HepG2 (cell line): Measurements from ENCODE around the gene TTLL11. TPM values are rescaled to one million over a fixed set of nuclear protein-coding genes. Genes with fewer than 3 reads are reported as not detected.

Source experiments
- ATAC-seq: fragments of 200-7000 bp; cut with Tn5 transposase; 3 replicates; pipeline ENCODE4 v1.9.1; 2020; ENCODE audit warnings: mild to moderate bottlenecking, moderate library complexity
- BruUV-seq: library from RNA; stranded (reverse); fragments of 400-500 nt; replicated peaks from 2 replicates; lab custom pipeline; 2021; lab: Mats Ljungman, UMichigan
- CTCF ChIA-PET: fragments of 300-600 bp; formaldehyde crosslinking; extraction: SDS; loops from one replicate; lab custom pipeline; 2021; ENCODE audit warnings: low total read pairs, inconsistent platforms, low intra/inter-chr PET ratio; lab: Yijun Ruan, JAX
- POLR2A ChIA-PET: fragments of 350-600 bp; sonication (Branson Sonifier 250); formaldehyde crosslinking; loops from one replicate; lab custom pipeline; 2020; ENCODE audit warnings: antibody characterized with exemption, inconsistent platforms; lab: Yijun Ruan, JAX
- DNase-seq: peaks from one replicate; pipeline ENCODE4 v3.0.0-alpha.2; 2015; ENCODE audit warnings: low spot score
- FAIRE-seq: peaks from 3 replicates; lab custom pipeline; 2011; peaks lifted over from hg19 to GRCh38; lab: Jason Lieb, UNC
- H2AFZ ChIP-seq: one replicate; pipeline ENCODE4 v1.6.1; 2011; ENCODE audit warnings: low read length, inconsistent platforms
- H3K27ac ChIP-seq: fragments of 300-600 bp; 3 replicates; pipeline ENCODE4 v1.8.0; 2011; ENCODE audit warnings: mixed run types, mild to moderate bottlenecking, mixed read lengths, low read length, inconsistent platforms; ENCODE audit not compliant: insufficient read depth; ENCODE audit errors: extremely low read length
- H3K27me3 ChIP-seq, 2 experiments: fragments of 200-600 bp in 1 of 2; 2 replicates in 1 of 2; 3 replicates in 1 of 2; pipeline versions ENCODE4 v1.6.0 to v1.8.0; 2011; ENCODE audit warnings: low read length in 2 of 2, mild to moderate bottlenecking in 2 of 2, moderate library complexity in 2 of 2, inconsistent platforms in 1 of 2; ENCODE audit not compliant: insufficient read depth in 2 of 2, control insufficient read depth in 1 of 2
- H3K36me3 ChIP-seq, 2 experiments: fragments of 200-600 bp in 1 of 2; replicated peaks in 1 of 2; 2 replicates in 1 of 2; 3 replicates in 1 of 2; pipeline versions ENCODE4 v1.5.1 to v1.8.0; 2011; ENCODE audit warnings: low read length in 2 of 2, inconsistent platforms in 1 of 2; ENCODE audit not compliant: insufficient read depth in 2 of 2, control insufficient read depth in 1 of 2
- H3K4me1 ChIP-seq: 2 replicates; pipeline ENCODE4 v1.5.1; 2012; ENCODE audit warnings: low read length, inconsistent platforms; ENCODE audit not compliant: insufficient read depth
- H3K4me2 ChIP-seq: 2 replicates; pipeline ENCODE4 v1.6.0; 2011; ENCODE audit warnings: low read depth, low read length, inconsistent platforms
- H3K4me3 ChIP-seq, 3 experiments: fragments of 200-600 bp in 1 of 3; sonication (generic), shearing (Covaris generic) in 1 of 3; replicated peaks in 1 of 3; 2 replicates each; pipeline ENCODE4 v1.5.1; 2011 to 2016; ENCODE audit warnings: low read length in 3 of 3, inconsistent platforms in 2 of 3, low read depth in 2 of 3, mild to moderate bottlenecking in 2 of 3, control low read depth in 1 of 3, mixed read lengths in 1 of 3; ENCODE audit not compliant: insufficient read depth in 1 of 3
- H3K79me2 ChIP-seq: one replicate; pipeline ENCODE4 v1.6.1; 2011; ENCODE audit warnings: low read length, inconsistent platforms; ENCODE audit not compliant: insufficient read depth
- H3K9ac ChIP-seq: 2 replicates; pipeline ENCODE4 v1.6.0; 2011; ENCODE audit warnings: mild to moderate bottlenecking, low read depth, low read length, inconsistent platforms; ENCODE audit not compliant: insufficient read depth
- H3K9me3 ChIP-seq: 2 replicates; pipeline ENCODE4 v1.5.1; 2012; ENCODE audit warnings: mild to moderate bottlenecking, low read length
- H4K20me1 ChIP-seq: 2 replicates; pipeline ENCODE4 v1.6.0; 2011; ENCODE audit warnings: inconsistent platforms, mild to moderate bottlenecking, low read length, moderate library complexity; ENCODE audit not compliant: insufficient read depth
- HDAC1 ChIP-seq: sonication (generic); formaldehyde crosslinking; IDR thresholded peaks from 2 replicates; pipeline ENCODE4 v1.5.1; 2020; ENCODE audit warnings: mild to moderate bottlenecking, missing genetic modification reagents
- HNRNPK ChIP-seq: fragments of 200-400 bp; formaldehyde crosslinking; IDR thresholded peaks from 2 replicates; pipeline ENCODE4 v1.6.1; 2018; ENCODE audit warnings: low read length, low read depth, moderate library complexity, mild to moderate bottlenecking; ENCODE audit not compliant: poor library complexity, severe bottlenecking
- MTA1 ChIP-seq: sonication (generic); formaldehyde crosslinking; IDR thresholded peaks from 2 replicates; pipeline ENCODE4 v1.4.0; 2020; ENCODE audit warnings: missing genetic modification reagents, mild to moderate bottlenecking, borderline replicate concordance
- UBTF ChIP-seq: sonication (generic); formaldehyde crosslinking; IDR thresholded peaks from 2 replicates; pipeline ENCODE4 v1.4.0; 2020; ENCODE audit warnings: mild to moderate bottlenecking, missing genetic modification reagents
- ZNF121 ChIP-seq: sonication (generic); formaldehyde crosslinking; IDR thresholded peaks from 2 replicates; pipeline ENCODE4 v1.5.0; 2020; ENCODE audit warnings: mild to moderate bottlenecking, missing genetic modification reagents
- ZNF337 ChIP-seq: sonication (generic); formaldehyde crosslinking; IDR thresholded peaks from 2 replicates; pipeline ENCODE4 v1.5.1; 2020; ENCODE audit warnings: missing genetic modification reagents, low read depth, mild to moderate bottlenecking, borderline replicate concordance
- ZNF598 ChIP-seq: sonication (generic); formaldehyde crosslinking; IDR thresholded peaks from 2 replicates; pipeline ENCODE4 v1.5.1; 2020; ENCODE audit warnings: mild to moderate bottlenecking, missing genetic modification reagents, borderline replicate concordance
- WGBS: methylation state at CpG from one replicate; pipeline ENCODE4 v1.1.6; 2017; ENCODE audit warnings: low lambda C conversion rate; 5-methylcytosine and 5-hydroxymethylcytosine counted together
- in situ Hi-C: cut with HindIII; loops from 2 replicates; pipeline ENCODE4 v1.10.0; 2017; ENCODE audit warnings: low pct_unique_long_range_greater_than_20kb; ENCODE audit not compliant: extremely low pct_ligation_motif_present
- intact Hi-C: fragments of 100-400 bp; cut with micrococcal nuclease; formaldehyde crosslinking; loops from one replicate; pipeline ENCODE4 v1.10.0; 2022; ENCODE audit not compliant: unreplicated experiment
- polyA plus RNA-seq, 8 experiments: library from polyadenylated mRNA; depleted of rRNA in 3 of 8; stranded (reverse) in 7 of 8; unstranded in 1 of 8; fragments of >200 nt; fragmentation: Illumina TruSeq in 4 of 8; extraction: Trizol in 4 of 8; gene quantifications; 2 replicates each; pipeline versions ENCODE4 v1.2.1 to v1.2.3, GENCODE V29; 2011 to 2016; ENCODE audit warnings: low read depth in 4 of 8, missing spikeins in 1 of 8, mixed read lengths in 1 of 8; ENCODE audit not compliant: insufficient read depth in 1 of 8
- total RNA-seq, 5 experiments: library from RNA; depleted of rRNA; stranded (reverse); fragments of >200 nt; fragmentation: Illumina TruSeq; extraction: Trizol; gene quantifications; 2 replicates each; pipeline ENCODE4 v1.2.3, GENCODE V29; 2016; ENCODE audit warnings: low read depth in 1 of 5
- TF ChIP-seq, protein P1 (sequence below): sonication (generic); formaldehyde crosslinking; IDR thresholded peaks from 2 replicates; pipeline ENCODE4 v1.9.0; 2021; ENCODE audit warnings: mild to moderate bottlenecking, missing genetic modification reagents

TTLL11 gene
- total and polyA plus RNA-seq, 2 of the 13 experiments (the other 11 are each of a cell fraction or from before 2014, with no cell fraction given): 4.5 to 5.2 TPM

DNA sequence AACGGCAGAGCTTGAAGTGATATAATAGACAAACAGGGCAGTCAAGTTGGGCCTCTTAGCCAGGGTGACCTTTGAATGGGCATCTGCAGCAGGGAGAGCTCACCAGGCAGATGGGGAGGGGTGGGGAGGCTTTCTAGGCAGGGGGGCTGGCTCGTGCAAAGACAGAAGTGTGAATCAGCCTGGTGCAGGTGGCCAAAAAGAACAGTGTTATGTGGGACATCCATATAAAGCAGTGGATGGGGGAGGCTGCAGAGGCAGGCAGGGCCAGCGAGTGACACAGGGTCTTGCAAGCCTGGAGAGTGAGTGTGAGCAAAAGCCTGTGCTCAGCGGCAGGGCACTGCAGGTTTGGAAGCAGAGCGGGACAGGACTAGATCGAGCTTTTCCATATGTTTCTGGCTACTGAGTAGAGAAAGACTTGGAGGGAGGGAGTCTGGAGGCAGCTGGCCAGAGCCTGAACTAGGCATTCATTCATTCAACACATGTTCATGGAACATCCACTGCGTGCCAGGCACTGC is 14.2 kb upstream of the TTLL11 start (continued):
- no peak for TF ChIP-seq UBTF (CRISPR knock-in tag)
- TF ChIP-seq, protein P1, sequence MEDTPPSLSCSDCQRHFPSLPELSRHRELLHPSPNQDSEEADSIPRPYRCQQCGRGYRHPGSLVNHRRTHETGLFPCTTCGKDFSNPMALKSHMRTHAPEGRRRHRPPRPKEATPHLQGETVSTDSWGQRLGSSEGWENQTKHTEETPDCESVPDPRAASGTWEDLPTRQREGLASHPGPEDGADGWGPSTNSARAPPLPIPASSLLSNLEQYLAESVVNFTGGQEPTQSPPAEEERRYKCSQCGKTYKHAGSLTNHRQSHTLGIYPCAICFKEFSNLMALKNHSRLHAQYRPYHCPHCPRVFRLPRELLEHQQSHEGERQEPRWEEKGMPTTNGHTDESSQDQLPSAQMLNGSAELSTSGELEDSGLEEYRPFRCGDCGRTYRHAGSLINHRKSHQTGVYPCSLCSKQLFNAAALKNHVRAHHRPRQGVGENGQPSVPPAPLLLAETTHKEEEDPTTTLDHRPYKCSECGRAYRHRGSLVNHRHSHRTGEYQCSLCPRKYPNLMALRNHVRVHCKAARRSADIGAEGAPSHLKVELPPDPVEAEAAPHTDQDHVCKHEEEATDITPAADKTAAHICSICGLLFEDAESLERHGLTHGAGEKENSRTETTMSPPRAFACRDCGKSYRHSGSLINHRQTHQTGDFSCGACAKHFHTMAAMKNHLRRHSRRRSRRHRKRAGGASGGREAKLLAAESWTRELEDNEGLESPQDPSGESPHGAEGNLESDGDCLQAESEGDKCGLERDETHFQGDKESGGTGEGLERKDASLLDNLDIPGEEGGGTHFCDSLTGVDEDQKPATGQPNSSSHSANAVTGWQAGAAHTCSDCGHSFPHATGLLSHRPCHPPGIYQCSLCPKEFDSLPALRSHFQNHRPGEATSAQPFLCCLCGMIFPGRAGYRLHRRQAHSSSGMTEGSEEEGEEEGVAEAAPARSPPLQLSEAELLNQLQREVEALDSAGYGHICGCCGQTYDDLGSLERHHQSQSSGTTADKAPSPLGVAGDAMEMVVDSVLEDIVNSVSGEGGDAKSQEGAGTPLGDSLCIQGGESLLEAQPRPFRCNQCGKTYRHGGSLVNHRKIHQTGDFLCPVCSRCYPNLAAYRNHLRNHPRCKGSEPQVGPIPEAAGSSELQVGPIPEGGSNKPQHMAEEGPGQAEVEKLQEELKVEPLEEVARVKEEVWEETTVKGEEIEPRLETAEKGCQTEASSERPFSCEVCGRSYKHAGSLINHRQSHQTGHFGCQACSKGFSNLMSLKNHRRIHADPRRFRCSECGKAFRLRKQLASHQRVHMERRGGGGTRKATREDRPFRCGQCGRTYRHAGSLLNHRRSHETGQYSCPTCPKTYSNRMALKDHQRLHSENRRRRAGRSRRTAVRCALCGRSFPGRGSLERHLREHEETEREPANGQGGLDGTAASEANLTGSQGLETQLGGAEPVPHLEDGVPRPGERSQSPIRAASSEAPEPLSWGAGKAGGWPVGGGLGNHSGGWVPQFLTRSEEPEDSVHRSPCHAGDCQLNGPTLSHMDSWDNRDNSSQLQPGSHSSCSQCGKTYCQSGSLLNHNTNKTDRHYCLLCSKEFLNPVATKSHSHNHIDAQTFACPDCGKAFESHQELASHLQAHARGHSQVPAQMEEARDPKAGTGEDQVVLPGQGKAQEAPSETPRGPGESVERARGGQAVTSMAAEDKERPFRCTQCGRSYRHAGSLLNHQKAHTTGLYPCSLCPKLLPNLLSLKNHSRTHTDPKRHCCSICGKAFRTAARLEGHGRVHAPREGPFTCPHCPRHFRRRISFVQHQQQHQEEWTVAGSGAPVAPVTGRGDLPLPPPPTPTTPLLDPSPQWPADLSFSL: no peak

DNA sequence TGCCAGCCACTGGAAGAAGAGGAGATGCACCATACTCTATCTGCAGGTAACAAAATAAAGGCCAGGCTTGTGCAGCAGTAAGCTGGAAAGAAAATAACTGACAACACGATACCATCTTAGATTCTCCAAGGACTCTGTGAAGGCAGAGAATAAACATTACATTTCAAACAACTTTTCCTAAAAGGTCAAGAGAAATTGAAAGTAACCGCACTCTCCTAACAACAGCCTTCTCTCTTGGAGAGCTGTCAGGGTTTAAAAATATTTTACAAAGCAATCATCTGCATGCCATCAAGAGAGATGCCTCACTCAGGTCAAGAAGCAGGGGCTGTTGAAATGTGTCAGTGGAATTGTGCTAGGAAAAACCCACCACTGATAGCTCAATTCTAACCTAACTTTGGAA is 13.5 kb upstream of the TTLL11 start:
- Histone ChIP-seq H3K9me3 (peaks cover 7% of the 10 kb centered on the region), H3K4me3 (no peak overlapping the region), H3K4me1 (no peaks in the 10 kb centered on the region), H3K9ac (no peak overlapping the region), H3K36me3 (no peaks in the 10 kb centered on the region), H3K4me2 (no peak overlapping the region), H2AFZ (no peak overlapping the region), H3K79me2 (no peaks in the 10 kb centered on the region), H3K27ac (no peak overlapping the region), H3K27me3 (peaks cover 0 to 6% of the 10 kb centered on the region in 2 experiments; a peak in 3 of 5 replicates), H4K20me1 (no peaks in the 10 kb centered on the region)
- ChIA-PET POLR2A (no interaction called here), CTCF (no interaction called here)
- 79% methylated on average over 2 of the region's 2 CpGs for WGBS
- TF ChIP-seq HDAC1 (CRISPR knock-in tag): no peak
- no peak for TF ChIP-seq ZNF337 (CRISPR knock-in tag)
- TF ChIP-seq ZNF121: no peak
- no peak for TF ChIP-seq HNRNPK
- no peak for TF ChIP-seq ZNF598 (CRISPR knock-in tag)
- no peak for TF ChIP-seq MTA1 (CRISPR knock-in tag)
- no peak for ATAC-seq
- BruUV-seq: no TSS peak
- DNase-seq: no peak
- intact Hi-C loops: no loop called here
- FAIRE-seq: no peak
- in situ Hi-C loops: loop anchor here (10.0 kb wide), 1 partner anchor 708 kb away; no protein-coding TSS in a partner anchor
